NT2/D1 (cell line): Measurements from ENCODE around the gene TNFRSF1A.
A peak's percentile ranks its signal among the peaks of the same experiment; 100 is the strongest.

Source experiments
- DNase-seq: peaks from one replicate; pipeline ENCODE4 v3.0.0-alpha.2; 2011; ENCODE audit warnings: low read depth, low spot score
- H3K27me3 ChIP-seq: 2 replicates; pipeline ENCODE4 v1.6.0; 2011; ENCODE audit warnings: mild to moderate bottlenecking; ENCODE audit not compliant: insufficient read length, insufficient read depth
- H3K36me3 ChIP-seq: 2 replicates; pipeline ENCODE4 v1.6.1; 2011; ENCODE audit warnings: mild to moderate bottlenecking, low read length, mixed read lengths; ENCODE audit not compliant: insufficient read depth, insufficient read length
- H3K4me1 ChIP-seq: 2 replicates; pipeline ENCODE4 v1.5.1; 2011; ENCODE audit not compliant: insufficient read depth, insufficient read length
- H3K4me3 ChIP-seq: 2 replicates; pipeline ENCODE4 v1.5.1; 2011; ENCODE audit warnings: low read depth; ENCODE audit not compliant: insufficient read length
- H3K9ac ChIP-seq: 2 replicates; pipeline ENCODE4 v1.6.0; 2011; ENCODE audit warnings: low read depth; ENCODE audit not compliant: insufficient read length
- H3K9me3 ChIP-seq: 2 replicates; pipeline ENCODE4 v1.5.1; 2011; ENCODE audit warnings: mild to moderate bottlenecking, low read length; ENCODE audit not compliant: insufficient read depth
- SUZ12 ChIP-seq: IDR thresholded peaks from 2 replicates; pipeline ENCODE4 v1.6.1; 2011; ENCODE audit not compliant: insufficient read length, insufficient read depth; ENCODE audit errors: extremely low read depth
- YY1 ChIP-seq: IDR thresholded peaks from 2 replicates; pipeline ENCODE4 v1.6.1; 2011; ENCODE audit not compliant: insufficient read length, insufficient read depth
- ZNF274 ChIP-seq: IDR thresholded peaks from 2 replicates; pipeline ENCODE4 v1.6.1; 2011; ENCODE audit warnings: mild to moderate bottlenecking, low read depth, low read length

The TNFRSF1A gene

GRCh38 chr12:6322352-6322751 is 19.5 kb downstream of the TNFRSF1A start:
- Histone ChIP-seq H3K4me1 (peaks cover 57% of the 10 kb centered on the region), H3K27me3 (no peaks in the 10 kb centered on the region), H3K36me3 (peaks cover 51% of the 10 kb centered on the region), H3K4me3 (peak overlapping the region; percentile 9), H3K9me3 (no peaks in the 10 kb centered on the region), H3K9ac (peak overlapping the region; percentile 73)
- TF ChIP-seq SUZ12 (no peak), ZNF274 (no peak), YY1 (no peak)
- DNase-seq, result no peak

GRCh38 chr12:6321905-6322304 is 20.0 kb downstream of the TNFRSF1A start:
- peaks cover 61% of the 10 kb centered on the region for H3K4me1 ChIP-seq
- peaks cover 48% of the 10 kb centered on the region for H3K36me3 ChIP-seq
- TF ChIP-seq YY1, result no peak
- no peak for TF ChIP-seq ZNF274
- no peak for TF ChIP-seq SUZ12
- peak overlapping the region; percentile 73 for H3K9ac ChIP-seq
- no peaks in the 10 kb centered on the region for H3K9me3 ChIP-seq
- no peak for DNase-seq
- H3K27me3 ChIP-seq, result no peaks in the 10 kb centered on the region
- H3K4me3 ChIP-seq, result no peak overlapping the region

- Histone ChIP-seq H3K9ac (no peak overlapping the region), H3K27me3 (no peaks in the 10 kb centered on the region), H3K4me3 (no peak overlapping the region), H3K36me3 (peaks cover 47% of the 10 kb centered on the region), H3K4me1 (peaks cover 55% of the 10 kb centered on the region), H3K9me3 (no peaks in the 10 kb centered on the region)
- DNase-seq, result no peak
- TF ChIP-seq ZNF274 (no peak), YY1 (no peak), SUZ12 (no peak)
Observed at GRCh38 chr12:6319446-6319845, 22.4 kb downstream of the TNFRSF1A start.

GRCh38 chr12:6318440-6318879 is 23.4 kb downstream of the TNFRSF1A start:
- peaks cover 51% of the 10 kb centered on the region for H3K36me3 ChIP-seq
- no peaks in the 10 kb centered on the region for H3K27me3 ChIP-seq
- no peaks in the 10 kb centered on the region for H3K9me3 ChIP-seq
- peaks cover 53% of the 10 kb centered on the region for H3K4me1 ChIP-seq
- DNase-seq, result no peak
- TF ChIP-seq YY1 (no peak), ZNF274 (no peak), SUZ12 (no peak)
- peak overlapping the region; percentile 32 for H3K9ac ChIP-seq
- no peak overlapping the region for H3K4me3 ChIP-seq

- peak overlapping the region; percentile 52 for H3K9ac ChIP-seq
- peaks cover 57% of the 10 kb centered on the region for H3K36me3 ChIP-seq
- no peak for DNase-seq
- no peaks in the 10 kb centered on the region for H3K9me3 ChIP-seq
- no peaks in the 10 kb centered on the region for H3K27me3 ChIP-seq
- no peak overlapping the region for H3K4me3 ChIP-seq
- H3K4me1 ChIP-seq, result peaks cover 58% of the 10 kb centered on the region
- TF ChIP-seq YY1 (no peak), SUZ12 (no peak), ZNF274 (no peak)
Observed at GRCh38 chr12:6317693-6318439, 24.0 kb downstream of the TNFRSF1A start.

GRCh38 chr12:6316921-6317692 is 24.8 kb downstream of the TNFRSF1A start:
- H3K36me3 ChIP-seq, result peaks cover 59% of the 10 kb centered on the region
- no peak overlapping the region for H3K4me3 ChIP-seq
- H3K27me3 ChIP-seq, result no peaks in the 10 kb centered on the region
- no peak for TF ChIP-seq ZNF274
- TF ChIP-seq YY1, result no peak
- no peaks in the 10 kb centered on the region for H3K9me3 ChIP-seq
- H3K9ac ChIP-seq, result peak overlapping the region; percentile 52
- peaks cover 65% of the 10 kb centered on the region for H3K4me1 ChIP-seq
- DNase-seq, result no peak
